Cardiac fibroblast (primary cell): ENCODE results near the gene TIMM13.

Experiments
- DNase-seq, 2 donors: peaks; one replicate each; pipeline versions ENCODE4 v3.0.0 to v3.0.0-alpha.2; 2010; ENCODE audit warnings: low read depth in 2 of 2
- H3K4me3 ChIP-seq, 2 donors: replicated peaks in 1 of 2; 1 replicate in 1 of 2; 2 replicates in 1 of 2; pipeline ENCODE4 v1.5.1; 2011; ENCODE audit warnings: low read depth in 2 of 2, low read length in 2 of 2, mild to moderate bottlenecking in 2 of 2, moderate library complexity in 1 of 2
- CTCF ChIP-seq: IDR thresholded peaks from one replicate; pipeline ENCODE4 v1.5.1; 2011; ENCODE audit warnings: low read depth, mild to moderate bottlenecking, low read length, inconsistent platforms

Gene TIMM13

GRCh38 chr19:2413629-2414028 is 13.8 kb downstream of the TIMM13 start:
- DNase-seq = no peak
- H3K4me3 ChIP-seq = no peak overlapping the region
- no peak for TF ChIP-seq CTCF

GRCh38 chr19:2413159-2413558 is 14.2 kb downstream of the TIMM13 start:
- no peak for DNase-seq
- no peak overlapping the region for H3K4me3 ChIP-seq
- TF ChIP-seq CTCF = no peak

- no peak for TF ChIP-seq CTCF
- no peak for DNase-seq
- H3K4me3 ChIP-seq = no peak overlapping the region
Observed at GRCh38 chr19:2412449-2412848, 14.9 kb downstream of the TIMM13 start.

- no peak for DNase-seq
- H3K4me3 ChIP-seq = no peak overlapping the region
- TF ChIP-seq CTCF = no peak
Observed at GRCh38 chr19:2411709-2412108, 15.7 kb downstream of the TIMM13 start.

- no peak for TF ChIP-seq CTCF
- H3K4me3 ChIP-seq = no peak overlapping the region
- no peak for DNase-seq
Observed at GRCh38 chr19:2410023-2410422, 17.4 kb downstream of the TIMM13 start.

- DNase-seq = no peak
- no peak for TF ChIP-seq CTCF
- H3K4me3 ChIP-seq = no peak overlapping the region
Observed at GRCh38 chr19:2409352-2409912, 18.0 kb downstream of the TIMM13 start.

- TF ChIP-seq CTCF = no peak
Observed at GRCh38 chr19:2408247-2408646, 19.1 kb downstream of the TIMM13 start.

More at GRCh38 chr19:2408247-2408646, 19.1 kb downstream of the TIMM13 start:
- no peak for DNase-seq
- no peak overlapping the region for H3K4me3 ChIP-seq
